GM21390 (cell line): ENCODE results near the gene RAX2.

Experiments
- ATAC-seq: cut with Tn5 transposase; IDR thresholded peaks from one replicate; pipeline ENCODE4 v1.9.1; 2021; ENCODE audit not compliant: unreplicated experiment

Gene RAX2

GRCh38 chr19:3733549-3734309 lies 38.3 kb downstream of the RAX2 start:
- ATAC-seq, result no peak

GRCh38 chr19:3732108-3732507 lies 39.9 kb downstream of the RAX2 start:
- ATAC-seq, result no peak

GRCh38 chr19:3730457-3730958 lies 41.5 kb downstream of the RAX2 start:
- no peak for ATAC-seq

GRCh38 chr19:3725640-3726310 lies 46.3 kb downstream of the RAX2 start:
- no peak for ATAC-seq

GRCh38 chr19:3725121-3725520 lies 46.9 kb downstream of the RAX2 start:
- no peak for ATAC-seq

- no peak for ATAC-seq
Measured at GRCh38 chr19:3723883-3724282, 48.1 kb downstream of the RAX2 start.

- ATAC-seq, result no peak
Measured at GRCh38 chr19:3723110-3723488, 48.9 kb downstream of the RAX2 start.

GRCh38 chr19:3722443-3723109 lies 49.5 kb downstream of the RAX2 start:
- ATAC-seq, result no peak

- no peak for ATAC-seq
Measured at GRCh38 chr19:3721887-3722442, 50.1 kb downstream of the RAX2 start.

- ATAC-seq, result no peak
Measured at GRCh38 chr19:3721131-3721886, 50.7 kb downstream of the RAX2 start.

- ATAC-seq, result no peak
Measured at GRCh38 chr19:3720349-3720917, 51.6 kb downstream of the RAX2 start.

GRCh38 chr19:3719868-3720267 lies 52.2 kb downstream of the RAX2 start:
- no peak for ATAC-seq
